H1 (cell line): ENCODE measurements around the gene LHX8. TPM values are rescaled to one million over a fixed set of nuclear protein-coding genes. Genes with fewer than 3 reads are reported as not detected.

ENCODE experiments used
- ATF3 ChIP-seq: IDR thresholded peaks from 2 replicates; pipeline ENCODE4 v1.6.1; 2011; ENCODE audit warnings: low read depth, mild to moderate bottlenecking, low read length; ENCODE audit not compliant: insufficient read depth
- CHD7 ChIP-seq: fragments of 300-600 bp; sonication (generic); IDR thresholded peaks from 2 replicates; pipeline ENCODE4 v1.7.1; 2012; ENCODE audit warnings: low read length, moderate library complexity, mild to moderate bottlenecking, inconsistent platforms; ENCODE audit not compliant: insufficient replicate concordance
- EGR1 ChIP-seq: IDR thresholded peaks from 2 replicates; pipeline ENCODE4 v1.6.1; 2011; ENCODE audit warnings: low read depth, low read length, borderline replicate concordance
- EP300 ChIP-seq, 2 experiments: IDR thresholded peaks; 1 replicate in 1 of 2; 2 replicates in 1 of 2; pipeline ENCODE4 v1.6.1; 2011 to 2012; ENCODE audit warnings: low read depth in 2 of 2, low read length in 2 of 2, mild to moderate bottlenecking in 2 of 2, borderline replicate concordance in 1 of 2, inconsistent platforms in 1 of 2, moderate library complexity in 1 of 2
- HDAC2 ChIP-seq, 2 experiments: fragments of 300-600 bp in 1 of 2; sonication (generic) in 1 of 2; IDR thresholded peaks; 2 replicates each; pipeline ENCODE4 v1.6.1; 2011 to 2012; ENCODE audit warnings: low read depth in 2 of 2, low read length in 2 of 2, mild to moderate bottlenecking in 2 of 2, moderate library complexity in 2 of 2, borderline replicate concordance in 1 of 2, inconsistent platforms in 1 of 2
- JUND ChIP-seq: IDR thresholded peaks from 2 replicates; pipeline ENCODE4 v1.6.1; 2011; ENCODE audit warnings: mild to moderate bottlenecking, improper control_type of control experiment, low read length
- MAX ChIP-seq: IDR thresholded peaks from 2 replicates; pipeline ENCODE4 v1.6.1; 2012; ENCODE audit warnings: inconsistent platforms
- RBBP5 ChIP-seq: IDR thresholded peaks from 2 replicates; pipeline ENCODE4 v1.7.1; 2012; ENCODE audit warnings: low read depth, mild to moderate bottlenecking, inconsistent platforms, low read length, moderate library complexity, borderline replicate concordance
- SIX5 ChIP-seq: IDR thresholded peaks from 2 replicates; pipeline ENCODE4 v1.6.1; 2011; ENCODE audit warnings: mild to moderate bottlenecking, low read depth, low read length
- SP4 ChIP-seq: IDR thresholded peaks from 2 replicates; pipeline ENCODE4 v1.6.1; 2012; ENCODE audit warnings: low read length, inconsistent platforms
- TEAD4 ChIP-seq: IDR thresholded peaks from 2 replicates; pipeline ENCODE4 v1.6.1; 2012; ENCODE audit warnings: low read depth, low read length, inconsistent platforms, mixed read lengths
- polyA plus RNA-seq, 7 experiments: library from polyadenylated mRNA; depleted of rRNA in 3 of 7; stranded (reverse) in 5 of 7; unstranded in 2 of 7; fragments of >200 nt in 5 of 7; fragments of 200-250 nt in 2 of 7; gene quantifications; 1 replicate in 5 of 7; 2 replicates in 1 of 7; 4 replicates in 1 of 7; pipeline versions ENCODE4 v1.2.1 to v1.2.3, GENCODE V29; 2011 to 2013; ENCODE audit warnings: missing spikeins in 2 of 7, mixed read lengths in 2 of 7
- total RNA-seq: library from RNA; stranded (reverse); fragmentation: NEBNext Ultra II Directional; extraction: Animal tissue kit (Norgen Biotek cat#: 25700); gene quantifications from 2 replicates; pipeline ENCODE4 v1.2.1, GENCODE V29; 2021

The LHX8 gene
- total and polyA plus RNA-seq, 2 of the 8 experiments (the other 6 are each of a cell fraction or from before 2014, with no cell fraction given), result 0.50 to 1.2 TPM

GRCh38 chr1:75123756-75124155 is 10.4 kb upstream of the LHX8 start (continued):
- no peak for TF ChIP-seq CHD7
- TF ChIP-seq RBBP5, result no peak
- no peak for TF ChIP-seq SP4
- no peak for TF ChIP-seq EGR1
- TF ChIP-seq EP300 (IDR thresholded peaks at IDR 0.05; ENCODE audit: borderline replicate concordance in 1 of 2, low read depth in 2 of 2, low read length in 2 of 2), result no peak
- no peak for TF ChIP-seq HDAC2 (IDR thresholded peaks at IDR 0.05; ENCODE audit: borderline replicate concordance in 1 of 2, low read depth in 2 of 2, low read length in 2 of 2)
- TF ChIP-seq JUND, result no peak
- TF ChIP-seq MAX, result no peak
- TF ChIP-seq SIX5, result no peak
- no peak for TF ChIP-seq TEAD4
- TF ChIP-seq ATF3, result no peak
